A549 treated with AZD2906 at 1 μM for 4 hours (cell line): Measurements from ENCODE around the gene HFE. TPM values are rescaled to one million over a fixed set of nuclear protein-coding genes. Genes with fewer than 3 reads are reported as not detected.

ENCODE experiments used
- total RNA-seq: library from RNA; stranded (reverse); fragments of 200-300 nt; extraction: Qiagen RNA extraction; gene quantifications from 5 replicates; pipeline ENCODE4 v1.2.3, GENCODE V29; 2022

The HFE gene, protein sequence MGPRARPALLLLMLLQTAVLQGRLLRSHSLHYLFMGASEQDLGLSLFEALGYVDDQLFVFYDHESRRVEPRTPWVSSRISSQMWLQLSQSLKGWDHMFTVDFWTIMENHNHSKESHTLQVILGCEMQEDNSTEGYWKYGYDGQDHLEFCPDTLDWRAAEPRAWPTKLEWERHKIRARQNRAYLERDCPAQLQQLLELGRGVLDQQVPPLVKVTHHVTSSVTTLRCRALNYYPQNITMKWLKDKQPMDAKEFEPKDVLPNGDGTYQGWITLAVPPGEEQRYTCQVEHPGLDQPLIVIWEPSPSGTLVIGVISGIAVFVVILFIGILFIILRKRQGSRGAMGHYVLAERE
- 10.4 to 12.3 TPM (median 11.8 TPM) in 5 replicates for total RNA-seq

DNA sequence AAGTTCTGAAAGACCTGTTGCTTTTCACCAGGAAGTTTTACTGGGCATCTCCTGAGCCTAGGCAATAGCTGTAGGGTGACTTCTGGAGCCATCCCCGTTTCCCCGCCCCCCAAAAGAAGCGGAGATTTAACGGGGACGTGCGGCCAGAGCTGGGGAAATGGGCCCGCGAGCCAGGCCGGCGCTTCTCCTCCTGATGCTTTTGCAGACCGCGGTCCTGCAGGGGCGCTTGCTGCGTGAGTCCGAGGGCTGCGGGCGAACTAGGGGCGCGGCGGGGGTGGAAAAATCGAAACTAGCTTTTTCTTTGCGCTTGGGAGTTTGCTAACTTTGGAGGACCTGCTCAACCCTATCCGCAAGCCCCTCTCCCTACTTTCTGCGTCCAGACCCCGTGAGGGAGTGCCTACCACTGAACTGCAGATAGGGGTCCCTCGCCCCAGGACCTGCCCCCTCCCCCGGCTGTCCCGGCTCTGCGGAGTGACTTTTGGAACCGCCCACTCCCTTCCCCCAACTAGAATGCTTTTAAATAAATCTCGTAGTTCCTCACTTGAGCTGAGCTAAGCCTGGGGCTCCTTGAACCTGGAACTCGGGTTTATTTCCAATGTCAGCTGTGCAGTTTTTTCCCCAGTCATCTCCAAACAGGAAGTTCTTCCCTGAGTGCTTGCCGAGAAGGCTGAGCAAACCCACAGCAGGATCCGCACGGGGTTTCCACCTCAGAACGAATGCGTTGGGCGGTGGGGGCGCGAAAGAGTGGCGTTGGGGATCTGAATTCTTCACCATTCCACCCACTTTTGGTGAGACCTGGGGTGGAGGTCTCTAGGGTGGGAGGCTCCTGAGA is at the start of gene HFE:
HFE (plus strand) TSS at position 146 of the 832 bp plus-strand sequence; CDS start at position 158, 12 bp downstream.

Other genes starting within 250 kb of the HFE start
- 0.81 to 1.2 TPM (median 0.85 TPM) in 5 replicates for gene SLC17A3, start 213.2 kb upstream of the HFE start, total RNA-seq
- not detected in 5 replicates for gene SLC17A2, start 156.7 kb upstream of the HFE start, total RNA-seq
- gene TRIM38, start 124.6 kb upstream of the HFE start, total RNA-seq = 1.5 to 2.0 TPM (median 1.7 TPM) in 5 replicates